ENCODE results near the gene DGKI. TPM values are rescaled to one million over a fixed set of nuclear protein-coding genes. Genes with fewer than 3 reads are reported as not detected.

Gene DGKI
- total RNA-seq, 1 experiment from 2014 or later: 0.15 TPM

GRCh38 chr7:137886746-137887145, 40.0 kb upstream of the DGKI start:
- no peaks in the 10 kb centered on the region for H3K9me3 ChIP-seq (ENCODE audit: control insufficient read depth in 1 of 2, insufficient read depth in 1 of 2, low read depth in 1 of 2, low read length in 2 of 2)
- ATAC-seq (no peak), DNase-seq (ENCODE audit: low read depth, low spot score) (no peak)
- TF ChIP-seq YY1 (IDR thresholded peaks at IDR 0.05; ENCODE audit: extremely low read depth, insufficient replicate concordance, low read depth, low read length): no peak
- no peak for TF ChIP-seq SP1 (IDR thresholded peaks at IDR 0.05; ENCODE audit: low read depth)
- ChIA-PET POLR2A (interaction anchor here (0.7 kb wide), 1 partner anchor 115 kb away, joined by 3 read pairs; the partner anchor contains the start of gene CREB3L2), CTCF (no interaction called here), RAD21 (ENCODE audit: low non-redundant PET in 1 of 2, low total read pairs in 2 of 2, uncharacterized antibody in 2 of 2, unreplicated experiment in 2 of 2) (interaction anchor here in 1 of 2 experiments (0.7 kb wide), 1 partner anchor 86 kb away, joined by 3 read pairs; no protein-coding TSS in a partner anchor)
- H3K9me2 ChIP-seq (ENCODE audit: insufficient read depth): no peaks in the 10 kb centered on the region
- H2AFZ ChIP-seq (ENCODE audit: low read depth, low read length, poor library complexity, severe bottlenecking): no peak overlapping the region
- no peaks in the 10 kb centered on the region for H3K36me3 ChIP-seq (ENCODE audit: control insufficient read depth in 1 of 2, insufficient read depth in 2 of 2, low read length in 2 of 2)
- no peaks in the 10 kb centered on the region for H4K20me1 ChIP-seq (ENCODE audit: insufficient read depth)
- intact Hi-C loops (cut with micrococcal nuclease): no loop called here
- no peaks in the 10 kb centered on the region for H3K27me3 ChIP-seq (ENCODE audit: insufficient read depth, low read length)
- H3K79me2 ChIP-seq (ENCODE audit: insufficient read depth, low read length): no peaks in the 10 kb centered on the region
- BruUV-seq (replicated peaks): no TSS peak
- no peak overlapping the region for H3K9ac ChIP-seq (ENCODE audit: low read length)
- H3K27ac ChIP-seq (ENCODE audit: low read depth, low read length): no peak overlapping the region
- H3K4me3 ChIP-seq (replicated peaks in 1 of 2; ENCODE audit: low read depth in 1 of 2, low read length in 2 of 2): no peak overlapping the region
- peaks cover 13 to 18% of the 10 kb centered on the region in 2 experiments for H3K4me1 ChIP-seq (ENCODE audit: control insufficient read depth in 1 of 2, insufficient read depth in 2 of 2, low read length in 2 of 2)
- H3K4me2 ChIP-seq (ENCODE audit: low read length): no peak overlapping the region

- RAD21 ChIA-PET (ENCODE audit: low non-redundant PET in 1 of 2, low total read pairs in 2 of 2, uncharacterized antibody in 2 of 2, unreplicated experiment in 2 of 2): interaction anchor here in 1 of 2 experiments (0.7 kb wide), 1 partner anchor 85 kb away, joined by 3 read pairs; no protein-coding TSS in a partner anchor
- Histone ChIP-seq H3K4me2 (ENCODE audit: low read length) (no peak overlapping the region), H4K20me1 (ENCODE audit: insufficient read depth) (no peaks in the 10 kb centered on the region), H3K27ac (ENCODE audit: low read depth, low read length) (no peak overlapping the region), H3K9me2 (ENCODE audit: insufficient read depth) (no peaks in the 10 kb centered on the region), H3K9me3 (ENCODE audit: control insufficient read depth in 1 of 2, insufficient read depth in 1 of 2, low read depth in 1 of 2, low read length in 2 of 2) (no peaks in the 10 kb centered on the region), H2AFZ (ENCODE audit: low read depth, low read length, poor library complexity, severe bottlenecking) (no peak overlapping the region), H3K4me1 (ENCODE audit: control insufficient read depth in 1 of 2, insufficient read depth in 2 of 2, low read length in 2 of 2) (peaks cover 16 to 22% of the 10 kb centered on the region in 2 experiments), H3K79me2 (ENCODE audit: insufficient read depth, low read length) (no peaks in the 10 kb centered on the region), H3K9ac (ENCODE audit: low read length) (no peak overlapping the region), H3K27me3 (ENCODE audit: insufficient read depth, low read length) (no peaks in the 10 kb centered on the region), H3K4me3 (replicated peaks in 1 of 2; ENCODE audit: low read depth in 1 of 2, low read length in 2 of 2) (no peak overlapping the region), H3K36me3 (ENCODE audit: control insufficient read depth in 1 of 2, insufficient read depth in 2 of 2, low read length in 2 of 2) (peaks cover 0 to 4% of the 10 kb centered on the region in 2 experiments; a peak in 1 of 4 replicates)
- CTCF ChIA-PET: no interaction called here
- BruUV-seq (replicated peaks): no TSS peak
- intact Hi-C loops (cut with micrococcal nuclease): no loop called here
- ATAC-seq: no peak
- POLR2A ChIA-PET: interaction anchor here (0.7 kb wide), 1 partner anchor 116 kb away, joined by 3 read pairs; the partner anchor contains the start of gene CREB3L2
- no peak for DNase-seq (ENCODE audit: low read depth, low spot score)
- TF ChIP-seq ZBTB33 (IDR thresholded peaks at IDR 0.05; ENCODE audit: extremely low read depth, insufficient replicate concordance, low read length): no peak
- TF ChIP-seq SRF (IDR thresholded peaks at IDR 0.05; ENCODE audit: low read depth): no peak
- no peak for TF ChIP-seq JUND (IDR thresholded peaks at IDR 0.05)
- no peak for TF ChIP-seq REST (IDR thresholded peaks at IDR 0.05; ENCODE audit: low read depth)
- no peak for TF ChIP-seq ELF1 (IDR thresholded peaks at IDR 0.05; ENCODE audit: borderline replicate concordance, low read depth)
- TF ChIP-seq EZH2 (IDR thresholded peaks at IDR 0.05): no peak
- no peak for TF ChIP-seq EZH2phosphoT487 (IDR thresholded peaks at IDR 0.05; ENCODE audit: borderline replicate concordance)
- no peak for TF ChIP-seq SIN3A (IDR thresholded peaks at IDR 0.05; ENCODE audit: low read depth)
- TF ChIP-seq ZFX (IDR thresholded peaks at IDR 0.05): no peak
- no peak for TF ChIP-seq EGR1 (IDR thresholded peaks at IDR 0.05; ENCODE audit: low read depth)
- no peak for TF ChIP-seq POLR2AphosphoS5 (IDR thresholded peaks at IDR 0.05; ENCODE audit: low read depth, low read length)
- TF ChIP-seq CBX3 (IDR thresholded peaks at IDR 0.05; ENCODE audit: low read depth): no peak
These were observed 39.5 kb upstream of the DGKI start for GRCh38 chr7:137886281-137886680.

Data from HCT116 (cell line).